Hematopoietic multipotent progenitor cell (in vitro differentiated cells): ENCODE data around the gene GTSE1. TPM values are rescaled to one million over a fixed set of nuclear protein-coding genes. Genes with fewer than 3 reads are reported as not detected.

Experiments
- DNase-seq, 3 donors: peaks; one replicate each; pipeline ENCODE4 v3.0.0-alpha.2; 2011 to 2015; ENCODE audit warnings: low read depth in 2 of 3, low spot score in 2 of 3
- total RNA-seq: library from RNA; depleted of rRNA; stranded (reverse); fragments of >200 nt; gene quantifications from one replicate; pipeline ENCODE4 v1.2.3, GENCODE V29; 2012

Gene GTSE1
- total RNA-seq, 1 donor, result 1.6 TPM

- DNase-seq, result no peak
These were observed 54.0 kb downstream of the GTSE1 start for GRCh38 chr22:46350646-46351045.

GRCh38 chr22:46351131-46351735, 54.6 kb downstream of the GTSE1 start:
- DNase-seq, result no peak

GRCh38 chr22:46351767-46352166, 55.1 kb downstream of the GTSE1 start:
- no peak for DNase-seq

- DNase-seq, result no peak
These were observed 55.6 kb downstream of the GTSE1 start for GRCh38 chr22:46352276-46352675.

- DNase-seq, result no peak
These were observed 56.2 kb downstream of the GTSE1 start for GRCh38 chr22:46352691-46353386.

- DNase-seq, result no peak
These were observed 56.9 kb downstream of the GTSE1 start for GRCh38 chr22:46353483-46354105.

GRCh38 chr22:46354176-46354992, 57.7 kb downstream of the GTSE1 start:
- DNase-seq, result no peak

GRCh38 chr22:46354993-46355305, 58.3 kb downstream of the GTSE1 start:
- DNase-seq, result no peak

GRCh38 chr22:46355369-46355995, 58.8 kb downstream of the GTSE1 start:
- peak in 2 of 3 donors; percentile 50 to 75 for DNase-seq

GRCh38 chr22:46355996-46356471, 59.4 kb downstream of the GTSE1 start:
- no peak for DNase-seq

GRCh38 chr22:46356496-46357480, 60.1 kb downstream of the GTSE1 start:
- DNase-seq, result no peak

- DNase-seq, result peak in 1 of 3 donors; percentile 37
These were observed 61.2 kb downstream of the GTSE1 start for GRCh38 chr22:46357711-46358520.

- no peak for DNase-seq
These were observed 62.1 kb downstream of the GTSE1 start for GRCh38 chr22:46358766-46359165.

GRCh38 chr22:46359362-46359761, 62.7 kb downstream of the GTSE1 start:
- no peak for DNase-seq

GRCh38 chr22:46360097-46360496, 63.4 kb downstream of the GTSE1 start:
- no peak for DNase-seq

- DNase-seq, result no peak
These were observed 64.2 kb downstream of the GTSE1 start for GRCh38 chr22:46360891-46361290.

- DNase-seq, result no peak
These were observed 65.1 kb downstream of the GTSE1 start for GRCh38 chr22:46361826-46362202.

- no peak for DNase-seq
These were observed 65.7 kb downstream of the GTSE1 start for GRCh38 chr22:46362203-46362933.
